SH-SY5Y (cell line): ENCODE measurements around the gene UBXN7.

Experiments used
- GATA2 ChIP-seq: IDR thresholded peaks from 2 replicates; pipeline ENCODE4 v1.6.1; 2011; ENCODE audit warnings: mild to moderate bottlenecking, low read depth, low read length
- GATA3 ChIP-seq: IDR thresholded peaks from 2 replicates; pipeline ENCODE4 v1.6.1; 2011; ENCODE audit warnings: low read depth, mild to moderate bottlenecking, low read length, moderate library complexity

DNA sequence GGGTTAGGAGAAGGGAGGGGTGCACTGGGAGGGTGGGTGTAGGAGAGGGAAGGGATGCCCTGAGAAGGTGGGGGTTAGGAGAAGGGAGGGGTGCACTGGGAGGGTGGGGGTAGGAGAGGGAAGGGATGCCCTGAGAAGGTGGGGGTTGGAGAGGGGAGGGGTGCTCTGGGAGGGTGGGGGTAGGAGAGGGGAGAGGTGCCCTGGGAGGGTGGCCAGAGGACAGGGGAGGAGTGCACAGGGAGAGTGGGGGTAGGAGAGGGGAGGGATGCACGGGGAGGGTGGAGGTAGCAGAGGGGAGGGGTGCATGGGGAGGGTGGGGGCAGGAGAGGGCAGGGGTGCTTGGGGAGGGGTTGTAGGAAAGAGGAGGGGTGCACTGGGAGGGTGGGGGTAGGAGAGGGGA lies 97.2 kb downstream of the UBXN7 start:
- TF ChIP-seq GATA2 = no peak
- no peak for TF ChIP-seq GATA3
